ENCODE measurements around the gene RAB37.

RAB37 gene

DNA sequence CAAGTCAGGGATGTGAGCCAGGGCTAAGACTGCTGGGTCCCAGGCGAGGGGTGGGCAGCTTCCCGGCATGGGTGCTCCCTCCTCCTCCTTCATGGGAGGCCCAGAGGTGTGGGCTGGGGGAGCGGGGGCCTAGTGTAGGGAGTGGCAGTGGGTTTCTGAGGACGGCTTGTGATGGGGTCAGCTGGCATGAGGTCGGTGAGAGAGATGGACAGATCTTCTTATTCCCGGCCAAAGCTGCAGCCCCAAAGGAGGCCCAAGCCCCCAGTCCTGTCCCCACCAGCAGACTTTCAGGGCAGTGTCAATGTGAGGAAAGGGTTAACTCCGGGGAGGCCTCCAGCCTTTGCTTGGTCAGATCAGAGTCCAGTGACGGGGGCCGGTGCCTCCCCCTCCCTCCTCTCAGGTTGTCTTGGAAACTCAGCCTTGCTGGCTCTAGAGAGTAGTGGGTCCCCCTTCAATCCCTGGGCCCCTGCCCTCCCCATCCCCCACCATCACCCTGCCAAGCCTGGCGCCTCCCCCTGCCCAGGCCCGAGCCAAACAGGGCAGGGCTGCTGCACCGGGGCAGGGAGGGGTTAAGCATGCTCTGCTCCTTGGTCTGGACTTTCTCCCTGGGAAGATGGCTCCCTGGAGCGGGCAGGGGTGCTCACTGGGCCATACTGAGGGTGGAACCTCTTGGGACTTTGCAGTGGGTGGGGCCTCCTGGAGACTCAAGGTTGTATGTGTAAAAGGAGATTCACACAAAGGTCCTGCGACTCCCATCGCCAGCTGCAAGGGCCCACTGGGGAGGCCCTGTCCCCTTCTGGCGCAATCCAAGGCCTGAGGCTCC, 26.7 kb downstream of the RAB37 start:
- H3K4me3 ChIP-seq (ENCODE audit: low read depth, low read length) = no peak overlapping the region
- no peaks in the 10 kb centered on the region for H3K27me3 ChIP-seq (ENCODE audit: control insufficient read depth, insufficient read depth, low read length)
- H3K36me3 ChIP-seq (ENCODE audit: control insufficient read depth, insufficient read depth, low read length) = peaks cover 4% of the 10 kb centered on the region
- no peak overlapping the region for H3K9ac ChIP-seq (ENCODE audit: low read depth, low read length)
- H3K9me3 ChIP-seq (ENCODE audit: control insufficient read depth, insufficient read depth, low read length) = no peaks in the 10 kb centered on the region
- H3K27ac ChIP-seq (ENCODE audit: low read depth, low read length) = peak overlapping the region; percentile 40
- peaks cover 34% of the 10 kb centered on the region for H3K4me1 ChIP-seq (ENCODE audit: control insufficient read depth, insufficient read depth, low read length)

DNA sequence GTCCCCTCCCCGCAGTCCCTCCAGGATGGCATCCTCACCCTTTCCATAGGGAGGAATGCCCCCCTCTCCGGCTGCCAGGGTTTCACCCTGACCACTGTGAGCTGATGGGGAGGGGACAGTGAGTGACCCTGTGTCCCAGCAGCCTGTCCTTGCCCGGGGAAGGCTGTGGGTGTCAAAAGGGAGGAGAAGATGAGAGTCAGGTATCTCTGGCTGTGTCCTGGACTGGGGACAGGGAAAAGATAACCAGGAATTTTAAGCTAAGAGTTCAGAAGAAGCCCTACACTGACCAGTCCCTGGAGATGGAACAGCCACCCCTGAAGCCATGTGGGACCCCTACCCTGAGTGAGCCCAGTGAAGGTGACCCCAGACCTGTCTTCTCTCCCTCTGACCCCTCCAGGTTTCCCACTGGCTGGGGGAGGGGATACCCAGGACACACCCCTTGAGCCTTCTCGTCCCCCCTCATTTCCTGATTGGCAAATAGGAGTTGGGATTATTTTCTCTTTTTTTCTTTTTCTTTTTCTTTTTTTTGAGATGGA, 27.8 kb downstream of the RAB37 start:
- H3K4me1 ChIP-seq (ENCODE audit: control insufficient read depth, insufficient read depth, low read length) = peaks cover 26% of the 10 kb centered on the region
- H3K4me3 ChIP-seq (ENCODE audit: low read depth, low read length) = no peak overlapping the region
- no peaks in the 10 kb centered on the region for H3K27me3 ChIP-seq (ENCODE audit: control insufficient read depth, insufficient read depth, low read length)
- no peaks in the 10 kb centered on the region for H3K9me3 ChIP-seq (ENCODE audit: control insufficient read depth, insufficient read depth, low read length)
- H3K36me3 ChIP-seq (ENCODE audit: control insufficient read depth, insufficient read depth, low read length) = peaks cover 15% of the 10 kb centered on the region
- no peak overlapping the region for H3K9ac ChIP-seq (ENCODE audit: low read depth, low read length)
- H3K27ac ChIP-seq (ENCODE audit: low read depth, low read length) = no peak overlapping the region

DNA sequence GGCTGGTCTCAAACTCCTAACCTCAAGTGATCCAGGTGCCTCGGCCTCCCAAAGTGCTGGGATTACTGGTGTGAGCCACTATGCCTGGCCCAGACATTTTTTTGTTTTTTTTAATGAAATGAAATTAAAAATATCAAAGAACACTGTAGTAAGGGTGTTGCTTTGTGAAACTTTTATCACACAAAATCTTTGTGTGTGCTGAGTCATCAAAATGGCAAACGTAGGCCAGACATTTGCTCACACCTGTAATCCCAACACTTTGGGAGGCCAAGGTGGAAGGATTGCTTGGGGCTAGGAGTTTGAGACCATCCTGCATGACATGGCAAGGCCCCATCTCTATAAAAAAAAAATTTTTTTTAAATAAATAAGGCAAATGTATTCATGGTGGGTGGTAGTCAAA, 29.4 kb downstream of the RAB37 start:
- H3K9ac ChIP-seq (ENCODE audit: low read depth, low read length) = no peak overlapping the region
- no peaks in the 10 kb centered on the region for H3K27me3 ChIP-seq (ENCODE audit: control insufficient read depth, insufficient read depth, low read length)
- no peak overlapping the region for H3K27ac ChIP-seq (ENCODE audit: low read depth, low read length)

DNA sequence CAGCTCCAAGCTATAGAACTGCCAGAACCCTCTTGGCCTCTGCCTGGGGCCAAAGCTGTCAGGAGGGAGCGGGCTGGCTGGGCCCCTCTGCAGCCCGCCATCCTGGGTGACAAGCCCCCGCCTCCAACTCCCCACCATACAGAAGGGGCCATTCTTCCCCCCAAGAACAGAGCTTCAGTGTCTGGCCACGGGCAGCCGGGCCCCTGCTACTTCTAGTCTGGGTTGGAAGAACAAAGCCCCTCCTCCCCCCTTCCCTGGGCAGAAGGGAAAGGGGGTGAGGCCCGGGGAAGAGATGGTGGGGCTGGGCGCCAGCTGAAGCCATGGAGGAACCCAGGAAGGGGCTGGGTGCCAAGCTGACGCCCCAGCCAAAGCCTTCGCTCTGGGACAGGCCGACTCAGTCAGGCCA, 30.1 kb downstream of the RAB37 start:
- peaks cover 5% of the 10 kb centered on the region; the same call in 1 of the 2 replicates for H3K4me1 ChIP-seq (ENCODE audit: control insufficient read depth, insufficient read depth, low read length)
- H3K27ac ChIP-seq (ENCODE audit: low read depth, low read length) = no peak overlapping the region
- no peaks in the 10 kb centered on the region for H3K9me3 ChIP-seq (ENCODE audit: control insufficient read depth, insufficient read depth, low read length)
- no peak overlapping the region for H3K9ac ChIP-seq (ENCODE audit: low read depth, low read length)
- H3K36me3 ChIP-seq (ENCODE audit: control insufficient read depth, insufficient read depth, low read length) = peaks cover 36% of the 10 kb centered on the region
- H3K4me3 ChIP-seq (ENCODE audit: low read depth, low read length) = no peak overlapping the region
- H3K27me3 ChIP-seq (ENCODE audit: control insufficient read depth, insufficient read depth, low read length) = no peaks in the 10 kb centered on the region

More for the DNA sequence above, 29.4 kb downstream of the RAB37 start:
- Histone ChIP-seq H3K9me3 (ENCODE audit: control insufficient read depth, insufficient read depth, low read length) (no peaks in the 10 kb centered on the region), H3K4me1 (ENCODE audit: control insufficient read depth, insufficient read depth, low read length) (peaks cover 11% of the 10 kb centered on the region; the same call in 1 of the 2 replicates), H3K4me3 (ENCODE audit: low read depth, low read length) (no peak overlapping the region), H3K36me3 (ENCODE audit: control insufficient read depth, insufficient read depth, low read length) (peaks cover 29% of the 10 kb centered on the region)

DNA sequence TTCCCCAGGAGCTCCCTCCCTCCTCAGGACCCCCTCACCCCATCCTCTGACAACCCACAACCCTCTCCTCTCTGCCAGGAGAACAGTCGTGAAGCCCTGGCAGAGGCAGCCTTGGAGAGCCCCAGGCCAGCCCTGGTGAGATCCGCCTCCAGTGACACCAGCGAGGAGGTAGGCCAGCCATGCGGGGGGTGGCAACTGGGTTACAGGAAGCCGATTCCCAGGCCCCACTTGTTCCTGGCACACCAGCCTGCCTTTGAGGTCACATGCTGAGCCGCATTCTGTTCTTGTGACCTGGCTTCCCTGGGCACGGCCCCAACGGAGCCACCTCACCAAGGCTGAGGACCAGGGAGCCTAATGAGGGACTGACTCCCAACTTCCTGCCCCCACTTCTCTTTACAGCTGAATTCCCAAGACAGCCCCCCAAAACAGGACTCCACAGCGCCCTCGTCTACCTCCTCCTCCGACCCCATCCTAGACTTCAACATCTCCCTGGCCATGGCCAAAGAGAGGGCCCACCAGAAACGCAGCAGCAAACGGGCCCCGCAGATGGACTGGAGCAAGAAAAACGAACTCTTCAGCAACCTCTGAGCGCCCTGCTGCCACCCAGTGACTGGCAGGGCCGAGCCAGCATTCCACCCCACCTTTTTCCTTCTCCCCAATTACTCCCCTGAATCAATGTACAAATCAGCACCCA, 31.2 kb downstream of the RAB37 start:
- H3K9me3 ChIP-seq (ENCODE audit: control insufficient read depth, insufficient read depth, low read length) = no peaks in the 10 kb centered on the region
- H3K27me3 ChIP-seq (ENCODE audit: control insufficient read depth, insufficient read depth, low read length) = no peaks in the 10 kb centered on the region
- H3K4me1 ChIP-seq (ENCODE audit: control insufficient read depth, insufficient read depth, low read length) = peaks cover 5% of the 10 kb centered on the region; the same call in 1 of the 2 replicates
- H3K9ac ChIP-seq (ENCODE audit: low read depth, low read length) = no peak overlapping the region
- H3K4me3 ChIP-seq (ENCODE audit: low read depth, low read length) = no peak overlapping the region
- H3K27ac ChIP-seq (ENCODE audit: low read depth, low read length) = no peak overlapping the region
- H3K36me3 ChIP-seq (ENCODE audit: control insufficient read depth, insufficient read depth, low read length) = peaks cover 47% of the 10 kb centered on the region

DNA sequence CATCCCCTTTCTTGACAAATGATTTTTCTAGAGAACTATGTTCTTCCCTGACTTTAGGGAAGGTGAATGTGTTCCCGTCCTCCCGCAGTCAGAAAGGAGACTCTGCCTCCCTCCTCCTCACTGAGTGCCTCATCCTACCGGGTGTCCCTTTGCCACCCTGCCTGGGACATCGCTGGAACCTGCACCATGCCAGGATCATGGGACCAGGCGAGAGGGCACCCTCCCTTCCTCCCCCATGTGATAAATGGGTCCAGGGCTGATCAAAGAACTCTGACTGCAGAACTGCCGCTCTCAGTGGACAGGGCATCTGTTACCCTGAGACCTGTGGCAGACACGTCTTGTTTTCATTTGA, 31.7 kb downstream of the RAB37 start:
- Histone ChIP-seq H3K9ac (ENCODE audit: low read depth, low read length) (no peak overlapping the region), H3K27me3 (ENCODE audit: control insufficient read depth, insufficient read depth, low read length) (no peaks in the 10 kb centered on the region), H3K36me3 (ENCODE audit: control insufficient read depth, insufficient read depth, low read length) (peaks cover 52% of the 10 kb centered on the region), H3K4me3 (ENCODE audit: low read depth, low read length) (no peak overlapping the region), H3K4me1 (ENCODE audit: control insufficient read depth, insufficient read depth, low read length) (peaks cover under 1% of the 10 kb centered on the region; the same call in 1 of the 2 replicates), H3K9me3 (ENCODE audit: control insufficient read depth, insufficient read depth, low read length) (no peaks in the 10 kb centered on the region), H3K27ac (ENCODE audit: low read depth, low read length) (no peak overlapping the region)

DNA sequence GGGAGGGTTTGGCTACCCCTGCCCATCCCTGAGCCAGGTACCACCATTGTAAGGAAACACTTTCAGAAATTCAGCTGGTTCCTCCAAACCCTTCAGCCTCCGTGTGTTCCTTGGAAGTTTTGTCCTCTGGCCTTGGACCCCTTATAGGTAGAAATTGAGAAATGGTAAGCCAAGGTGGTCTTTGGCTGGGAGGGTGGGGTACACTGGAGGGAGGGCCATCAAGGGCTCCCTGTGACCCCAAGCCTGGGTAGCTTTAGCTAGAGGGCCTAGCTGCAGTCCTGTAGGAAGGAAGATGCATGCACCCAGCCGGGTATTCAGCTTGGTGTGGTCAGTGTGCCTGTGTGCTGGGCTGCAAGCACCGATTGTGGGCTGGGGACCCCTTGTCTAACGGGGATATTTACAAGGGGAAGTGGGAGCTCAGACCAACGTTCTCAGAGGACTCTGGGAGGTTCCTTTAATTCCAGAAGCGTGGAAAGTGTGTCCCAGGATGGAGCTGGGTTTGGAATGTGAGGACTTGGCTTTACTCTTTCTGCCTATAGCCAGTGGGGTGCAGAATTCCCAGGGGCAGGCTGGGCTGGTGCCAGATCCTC, 32.3 kb downstream of the RAB37 start:
- no peak overlapping the region for H3K4me3 ChIP-seq (ENCODE audit: low read depth, low read length)
- H3K36me3 ChIP-seq (ENCODE audit: control insufficient read depth, insufficient read depth, low read length) = peaks cover 55% of the 10 kb centered on the region

DNA sequence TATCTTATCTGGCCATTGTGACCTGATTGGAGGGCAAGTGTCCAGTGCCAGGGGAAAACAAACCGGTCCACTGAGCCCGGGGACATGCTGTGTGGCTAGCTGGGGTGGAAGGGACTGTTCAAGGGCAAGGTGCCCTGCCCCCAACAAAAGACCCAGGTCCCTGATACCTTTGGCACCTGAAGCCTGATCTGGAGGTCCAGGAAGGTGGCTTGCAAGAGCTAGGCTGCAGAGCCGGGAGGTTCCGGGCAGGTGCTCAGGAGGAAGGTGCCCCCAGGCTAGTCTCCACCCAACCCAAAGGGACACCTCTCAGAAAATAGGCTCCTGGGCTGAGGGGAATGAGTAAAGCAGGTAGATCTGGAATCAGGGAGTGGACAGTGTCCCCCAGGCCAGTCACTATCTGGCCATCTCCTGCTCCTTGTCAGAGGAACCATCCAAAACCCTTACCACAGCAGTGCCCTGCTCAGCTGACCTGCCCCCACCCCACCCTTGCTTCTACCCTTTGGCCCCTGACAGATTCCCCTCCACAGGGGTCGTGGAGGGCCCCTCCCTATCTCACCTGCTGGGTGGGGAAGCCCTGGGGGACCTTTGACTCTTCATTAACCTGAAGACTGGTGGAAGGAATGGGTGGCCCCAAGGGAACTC, 32.9 kb downstream of the RAB37 start:
- no peak overlapping the region for H3K9ac ChIP-seq (ENCODE audit: low read depth, low read length)
- no peaks in the 10 kb centered on the region for H3K4me1 ChIP-seq (ENCODE audit: control insufficient read depth, insufficient read depth, low read length)
- no peak overlapping the region for H3K4me3 ChIP-seq (ENCODE audit: low read depth, low read length)
- H3K36me3 ChIP-seq (ENCODE audit: control insufficient read depth, insufficient read depth, low read length) = peaks cover 55% of the 10 kb centered on the region
- no peaks in the 10 kb centered on the region for H3K9me3 ChIP-seq (ENCODE audit: control insufficient read depth, insufficient read depth, low read length)
- no peaks in the 10 kb centered on the region for H3K27me3 ChIP-seq (ENCODE audit: control insufficient read depth, insufficient read depth, low read length)
- H3K27ac ChIP-seq (ENCODE audit: low read depth, low read length) = no peak overlapping the region

More for the DNA sequence above, 32.3 kb downstream of the RAB37 start:
- H3K4me1 ChIP-seq (ENCODE audit: control insufficient read depth, insufficient read depth, low read length) = no peaks in the 10 kb centered on the region
- H3K9me3 ChIP-seq (ENCODE audit: control insufficient read depth, insufficient read depth, low read length) = no peaks in the 10 kb centered on the region
- H3K27ac ChIP-seq (ENCODE audit: low read depth, low read length) = no peak overlapping the region
- no peak overlapping the region for H3K9ac ChIP-seq (ENCODE audit: low read depth, low read length)
- H3K27me3 ChIP-seq (ENCODE audit: control insufficient read depth, insufficient read depth, low read length) = no peaks in the 10 kb centered on the region

DNA sequence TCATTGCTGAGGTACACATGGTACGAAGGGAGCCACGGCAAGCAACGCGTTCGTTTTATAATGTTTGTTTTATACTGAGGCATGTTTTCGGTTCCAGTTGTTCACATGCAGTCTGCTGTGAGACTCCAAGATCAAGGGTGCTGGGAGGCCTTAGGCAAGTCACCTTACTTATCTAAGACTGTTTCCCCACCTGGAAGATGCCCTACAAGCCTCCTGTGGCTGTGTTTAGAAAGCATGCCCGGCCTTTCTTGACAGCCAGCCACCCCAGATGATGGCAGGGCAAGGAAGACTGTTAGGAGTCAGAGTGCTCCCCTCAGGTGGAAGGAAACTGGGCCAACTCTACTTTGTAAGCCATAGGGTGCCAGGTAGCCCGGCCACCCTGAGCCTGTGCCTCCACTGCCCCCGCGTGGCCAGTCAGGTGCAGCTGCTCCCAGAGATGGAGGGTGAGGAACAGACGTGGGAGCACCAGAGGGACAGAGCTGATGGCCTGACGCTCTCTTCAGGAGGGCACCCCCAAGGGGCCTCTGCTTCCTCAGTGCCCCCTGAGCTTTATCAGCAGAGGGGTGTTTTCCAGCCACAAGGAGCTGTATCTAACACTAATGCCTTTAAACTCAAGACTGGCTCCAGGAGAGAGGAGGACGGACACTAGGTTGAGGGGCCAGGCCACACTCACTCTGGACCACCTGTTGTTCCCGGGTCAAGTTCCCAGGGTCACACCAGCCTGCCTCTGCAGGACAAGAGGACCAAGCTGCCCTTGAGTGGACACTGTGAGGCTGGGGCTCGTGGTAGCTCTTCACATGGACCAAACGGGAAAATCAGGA, 33.7 kb downstream of the RAB37 start:
- no peaks in the 10 kb centered on the region for H3K27me3 ChIP-seq (ENCODE audit: control insufficient read depth, insufficient read depth, low read length)
- H3K9me3 ChIP-seq (ENCODE audit: control insufficient read depth, insufficient read depth, low read length) = no peaks in the 10 kb centered on the region
- no peaks in the 10 kb centered on the region for H3K4me1 ChIP-seq (ENCODE audit: control insufficient read depth, insufficient read depth, low read length)
- peaks cover 55% of the 10 kb centered on the region for H3K36me3 ChIP-seq (ENCODE audit: control insufficient read depth, insufficient read depth, low read length)
- no peak overlapping the region for H3K4me3 ChIP-seq (ENCODE audit: low read depth, low read length)
- no peak overlapping the region for H3K27ac ChIP-seq (ENCODE audit: low read depth, low read length)
- no peak overlapping the region for H3K9ac ChIP-seq (ENCODE audit: low read depth, low read length)

DNA sequence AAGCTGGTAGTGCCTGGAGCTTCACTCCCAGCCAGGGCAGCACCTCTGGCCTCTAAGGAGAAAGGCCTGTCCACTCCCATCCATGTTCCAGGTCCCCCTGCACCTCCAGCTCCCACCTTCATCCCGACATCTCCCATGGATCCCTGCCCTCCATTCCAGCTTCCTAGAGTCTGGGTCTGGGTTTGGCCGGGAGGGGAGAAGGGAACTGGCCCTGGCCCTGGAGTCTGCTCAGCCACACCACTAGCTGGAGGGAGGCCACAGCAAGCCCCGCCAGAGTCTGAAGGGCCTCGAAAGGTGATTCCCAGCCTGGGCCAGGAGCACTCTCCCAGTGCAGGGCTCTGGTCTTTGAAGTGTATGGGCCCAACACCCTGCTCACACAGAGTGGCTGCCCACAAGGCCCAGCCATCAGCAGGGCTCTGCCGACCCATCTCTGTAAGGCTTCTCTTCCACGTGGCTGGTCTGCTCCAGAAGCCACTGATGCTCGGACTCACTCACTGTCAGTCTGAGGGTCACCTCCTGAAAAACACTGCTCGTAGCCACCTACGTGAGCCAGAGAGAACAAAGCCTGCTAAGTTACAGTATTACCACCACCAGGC, 34.4 kb downstream of the RAB37 start:
- no peaks in the 10 kb centered on the region for H3K27me3 ChIP-seq (ENCODE audit: control insufficient read depth, insufficient read depth, low read length)
- peaks cover 55% of the 10 kb centered on the region for H3K36me3 ChIP-seq (ENCODE audit: control insufficient read depth, insufficient read depth, low read length)
- no peaks in the 10 kb centered on the region for H3K9me3 ChIP-seq (ENCODE audit: control insufficient read depth, insufficient read depth, low read length)
- no peak overlapping the region for H3K4me3 ChIP-seq (ENCODE audit: low read depth, low read length)
- H3K9ac ChIP-seq (ENCODE audit: low read depth, low read length) = no peak overlapping the region
- no peak overlapping the region for H3K27ac ChIP-seq (ENCODE audit: low read depth, low read length)
- H3K4me1 ChIP-seq (ENCODE audit: control insufficient read depth, insufficient read depth, low read length) = no peaks in the 10 kb centered on the region

All from HUES48 (cell line).